Fibroblast of the aortic adventitia (primary cell): ENCODE results near the gene RAP1GDS1. TPM values are rescaled to one million over a fixed set of nuclear protein-coding genes. Genes with fewer than 3 reads are reported as not detected.

Source experiments
- DNase-seq: peaks from one replicate; pipeline ENCODE4 v3.0.0-alpha.2; 2010; ENCODE audit warnings: low read depth
- H3K4me3 ChIP-seq: 2 replicates; pipeline ENCODE4 v1.5.1; 2011; ENCODE audit warnings: low read depth, mild to moderate bottlenecking, control low read depth, low read length, moderate library complexity
- total RNA-seq: library from RNA; depleted of rRNA; stranded (reverse); fragments of >200 nt; gene quantifications from 2 replicates; pipeline ENCODE4 v1.2.3, GENCODE V29; 2012; ENCODE audit warnings: low replicate concordance
- TF ChIP-seq, protein P1 (sequence below): IDR thresholded peaks from 2 replicates; pipeline ENCODE4 v1.5.1; 2011; ENCODE audit warnings: mild to moderate bottlenecking, low read length, control low read depth, inconsistent platforms; ENCODE audit not compliant: insufficient read depth

Gene RAP1GDS1
- total RNA-seq, 1 donor = 62.2 TPM

DNA sequence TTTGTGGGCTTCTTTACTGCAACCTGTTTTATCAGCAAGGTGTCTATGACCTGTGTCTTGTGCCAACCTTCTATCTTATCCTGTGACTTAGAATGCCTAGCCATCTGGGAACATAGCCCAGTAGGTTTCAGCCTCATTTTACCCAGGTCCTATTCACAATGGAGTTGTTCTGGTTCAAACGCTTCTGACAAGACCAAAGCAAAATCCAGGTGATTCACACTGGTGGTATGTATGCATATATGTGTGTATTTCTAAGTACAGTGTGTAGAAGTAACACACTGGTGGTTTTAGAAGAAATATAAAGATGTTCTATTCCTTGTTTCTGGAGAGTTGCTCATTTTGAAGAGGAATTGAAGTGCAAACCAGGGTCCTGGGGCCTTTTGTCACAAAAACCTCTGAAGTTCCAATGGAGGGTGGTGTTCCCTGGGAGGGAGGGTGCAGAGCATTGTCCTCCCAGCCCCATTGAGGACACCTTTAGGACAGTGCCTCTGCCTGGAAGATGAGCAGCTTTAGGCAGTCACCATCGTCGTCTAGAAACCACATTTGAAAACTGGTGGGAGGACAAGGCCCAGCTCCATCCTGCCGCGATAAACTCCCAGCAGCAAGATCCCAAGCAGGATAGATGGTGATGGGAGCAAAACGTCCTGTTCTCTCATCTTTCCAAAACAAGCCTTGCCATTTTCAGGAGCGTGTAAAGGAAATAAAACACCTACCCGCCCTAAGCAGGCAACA lies 205.8 kb downstream of the RAP1GDS1 start:
- no peak for DNase-seq
- TF ChIP-seq, protein P1, sequence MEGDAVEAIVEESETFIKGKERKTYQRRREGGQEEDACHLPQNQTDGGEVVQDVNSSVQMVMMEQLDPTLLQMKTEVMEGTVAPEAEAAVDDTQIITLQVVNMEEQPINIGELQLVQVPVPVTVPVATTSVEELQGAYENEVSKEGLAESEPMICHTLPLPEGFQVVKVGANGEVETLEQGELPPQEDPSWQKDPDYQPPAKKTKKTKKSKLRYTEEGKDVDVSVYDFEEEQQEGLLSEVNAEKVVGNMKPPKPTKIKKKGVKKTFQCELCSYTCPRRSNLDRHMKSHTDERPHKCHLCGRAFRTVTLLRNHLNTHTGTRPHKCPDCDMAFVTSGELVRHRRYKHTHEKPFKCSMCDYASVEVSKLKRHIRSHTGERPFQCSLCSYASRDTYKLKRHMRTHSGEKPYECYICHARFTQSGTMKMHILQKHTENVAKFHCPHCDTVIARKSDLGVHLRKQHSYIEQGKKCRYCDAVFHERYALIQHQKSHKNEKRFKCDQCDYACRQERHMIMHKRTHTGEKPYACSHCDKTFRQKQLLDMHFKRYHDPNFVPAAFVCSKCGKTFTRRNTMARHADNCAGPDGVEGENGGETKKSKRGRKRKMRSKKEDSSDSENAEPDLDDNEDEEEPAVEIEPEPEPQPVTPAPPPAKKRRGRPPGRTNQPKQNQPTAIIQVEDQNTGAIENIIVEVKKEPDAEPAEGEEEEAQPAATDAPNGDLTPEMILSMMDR = no peak

DNA sequence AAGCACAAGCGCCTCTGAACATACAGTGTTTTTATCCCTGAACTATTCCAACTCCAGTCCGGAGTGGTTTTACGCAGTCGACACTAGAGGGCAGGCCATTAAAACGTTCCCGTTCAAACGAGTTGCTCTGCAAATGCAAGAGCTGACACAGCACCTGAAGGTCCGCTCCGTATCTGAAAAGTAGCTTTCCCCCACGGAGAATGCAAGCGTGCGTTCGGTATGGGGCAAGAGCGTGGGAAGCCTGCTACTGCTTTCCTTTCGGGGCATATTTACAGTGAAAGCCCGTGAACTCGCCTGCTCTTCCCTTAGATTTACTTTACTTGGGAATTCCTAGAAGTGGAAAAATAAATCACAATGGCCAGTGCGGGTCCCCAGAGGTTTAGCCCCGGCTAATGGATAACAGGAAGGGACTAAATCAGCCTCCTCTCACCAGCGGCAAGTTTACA lies 206.5 kb downstream of the RAP1GDS1 start:
- TF ChIP-seq, protein P1 = peak; percentile 80
- H3K4me3 ChIP-seq = peak overlapping the region; percentile 66
- DNase-seq = peak; percentile 94

More for the DNA sequence above, 205.8 kb downstream of the RAP1GDS1 start:
- H3K4me3 ChIP-seq = no peak overlapping the region

DNA sequence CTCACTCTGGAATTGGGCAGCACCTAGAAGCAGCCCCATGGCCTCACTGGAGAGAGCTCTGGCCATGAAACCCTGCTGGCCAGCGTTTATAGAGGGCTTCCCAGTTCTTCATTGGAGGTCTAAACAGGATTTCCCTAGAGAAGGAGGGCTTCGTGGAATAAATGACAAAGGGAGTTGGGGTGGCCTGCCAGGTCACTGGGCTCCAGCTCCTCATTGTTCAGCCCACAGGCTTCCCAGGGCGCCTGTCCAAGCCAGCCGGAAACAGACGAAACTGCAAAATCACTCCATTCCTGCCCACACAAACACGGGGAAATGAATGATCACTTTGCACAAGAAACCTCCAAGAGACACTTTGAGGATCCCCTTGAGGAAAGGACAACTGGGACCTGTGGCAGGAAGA lies 207.5 kb downstream of the RAP1GDS1 start:
- TF ChIP-seq, protein P1 = no peak
- no peak overlapping the region for H3K4me3 ChIP-seq
- peak; percentile 67 for DNase-seq

DNA sequence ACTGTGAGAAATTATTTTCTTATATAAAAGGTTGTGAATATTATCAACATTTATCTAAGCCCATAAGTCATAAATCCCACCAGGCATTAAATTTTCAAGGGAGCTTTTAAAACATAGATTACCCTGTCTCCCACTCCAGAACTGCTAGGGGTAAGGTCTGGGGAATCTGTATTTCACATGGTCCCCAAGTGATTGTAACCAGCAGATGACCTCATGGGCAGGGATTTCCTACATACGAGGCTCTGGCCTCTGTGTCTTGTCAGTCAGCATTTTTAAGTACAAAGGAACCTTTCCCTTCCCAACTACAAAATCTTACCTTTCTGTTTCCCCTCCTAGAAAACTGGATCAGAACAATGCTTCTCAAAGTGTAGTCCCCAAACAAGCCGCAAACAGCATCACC lies 208.6 kb downstream of the RAP1GDS1 start:
- no peak overlapping the region for H3K4me3 ChIP-seq
- DNase-seq = no peak
- TF ChIP-seq, protein P1 = no peak

DNA sequence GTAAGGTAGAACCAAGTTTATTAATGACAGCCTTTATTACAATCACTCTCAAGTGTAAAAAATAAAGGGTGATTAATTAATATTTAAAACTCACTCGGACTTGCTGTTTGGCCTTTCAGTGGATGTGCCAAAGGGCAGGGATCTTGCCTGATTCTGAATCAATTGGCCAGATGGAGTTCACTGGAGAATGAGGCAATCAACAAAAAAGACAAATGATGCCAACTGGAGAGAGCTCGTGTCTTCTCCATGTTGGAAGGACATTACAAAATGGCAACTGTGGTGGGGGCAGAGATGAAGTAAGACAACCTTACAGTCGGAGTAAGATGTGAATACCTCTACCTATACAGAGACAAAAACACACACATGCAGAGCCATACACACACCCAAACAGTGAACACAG lies 209.2 kb downstream of the RAP1GDS1 start:
- H3K4me3 ChIP-seq = no peak overlapping the region
- no peak for DNase-seq
- TF ChIP-seq, protein P1 = no peak

DNA sequence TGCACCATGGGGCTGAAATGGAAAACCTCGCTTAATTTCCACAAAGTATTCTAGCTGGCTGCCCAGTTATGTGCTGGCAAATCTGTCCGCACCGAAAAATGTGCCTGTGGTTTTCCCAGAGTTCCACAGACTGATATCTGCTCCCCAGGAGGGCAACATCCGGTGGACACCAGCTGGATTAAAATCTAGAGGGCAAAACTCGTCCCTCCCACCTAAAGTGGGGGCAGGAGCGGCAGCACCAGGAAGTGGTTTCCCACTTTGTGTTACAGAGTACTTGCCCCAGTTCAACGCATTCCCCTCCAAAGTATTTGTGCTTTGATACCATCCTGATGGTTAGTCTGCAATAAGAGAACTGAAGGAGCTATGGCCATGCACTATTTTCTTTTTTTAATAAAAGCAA lies 209.6 kb downstream of the RAP1GDS1 start:
- TF ChIP-seq, protein P1 = no peak
- no peak for DNase-seq
- no peak overlapping the region for H3K4me3 ChIP-seq

DNA sequence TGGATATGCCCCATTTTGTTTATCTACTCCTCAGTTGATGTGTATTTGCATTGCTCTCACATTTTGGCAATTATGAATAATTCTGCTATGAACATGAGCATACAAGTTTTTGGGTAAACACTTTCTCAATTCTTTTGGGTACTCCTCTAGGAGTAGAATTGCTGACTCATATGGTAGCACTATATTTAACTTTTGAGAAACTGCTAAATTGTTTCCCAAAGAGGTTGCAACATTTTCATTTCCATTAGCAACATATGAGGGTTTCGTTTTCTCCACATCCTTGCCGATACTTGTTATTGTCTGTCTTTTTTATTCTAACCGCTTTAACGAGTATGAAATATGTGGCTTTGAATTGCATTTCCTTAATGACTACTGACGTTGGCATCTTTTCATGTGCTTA lies 211.9 kb downstream of the RAP1GDS1 start:
- DNase-seq = peak; percentile 46
- no peak overlapping the region for H3K4me3 ChIP-seq
- TF ChIP-seq, protein P1 = no peak
